ENCODE results near the gene RWDD1.
"Not testable (repeated sequence)": the region's sequence is repeated elsewhere in the genome, so short reads cannot be mapped to it uniquely, and the experiment has no call there.

The RWDD1 gene

DNA sequence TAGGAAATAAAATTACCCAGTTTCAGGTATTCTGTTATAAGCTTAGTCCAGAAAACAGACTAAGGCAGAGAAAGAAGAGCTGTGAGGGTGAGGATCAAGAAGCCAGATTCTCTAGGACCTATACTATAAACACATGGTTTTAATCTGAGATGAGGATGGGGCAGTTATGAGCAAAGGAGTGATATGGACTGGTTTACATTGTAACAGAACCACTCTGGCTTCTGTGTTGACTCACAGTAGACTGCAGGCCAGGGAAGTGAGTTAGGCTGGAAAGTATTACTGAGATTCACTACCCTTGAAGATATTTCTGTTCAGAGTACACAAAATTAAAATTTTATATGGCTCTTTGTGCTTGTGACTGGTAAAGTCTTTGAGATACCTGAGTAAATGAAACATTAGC lies 3.2 kb upstream of the RWDD1 start:
- TF ChIP-seq POLR2A (IDR thresholded peaks at IDR 0.05; ENCODE audit: low read depth, low read length) = no peak
- no peak for FAIRE-seq

DNA sequence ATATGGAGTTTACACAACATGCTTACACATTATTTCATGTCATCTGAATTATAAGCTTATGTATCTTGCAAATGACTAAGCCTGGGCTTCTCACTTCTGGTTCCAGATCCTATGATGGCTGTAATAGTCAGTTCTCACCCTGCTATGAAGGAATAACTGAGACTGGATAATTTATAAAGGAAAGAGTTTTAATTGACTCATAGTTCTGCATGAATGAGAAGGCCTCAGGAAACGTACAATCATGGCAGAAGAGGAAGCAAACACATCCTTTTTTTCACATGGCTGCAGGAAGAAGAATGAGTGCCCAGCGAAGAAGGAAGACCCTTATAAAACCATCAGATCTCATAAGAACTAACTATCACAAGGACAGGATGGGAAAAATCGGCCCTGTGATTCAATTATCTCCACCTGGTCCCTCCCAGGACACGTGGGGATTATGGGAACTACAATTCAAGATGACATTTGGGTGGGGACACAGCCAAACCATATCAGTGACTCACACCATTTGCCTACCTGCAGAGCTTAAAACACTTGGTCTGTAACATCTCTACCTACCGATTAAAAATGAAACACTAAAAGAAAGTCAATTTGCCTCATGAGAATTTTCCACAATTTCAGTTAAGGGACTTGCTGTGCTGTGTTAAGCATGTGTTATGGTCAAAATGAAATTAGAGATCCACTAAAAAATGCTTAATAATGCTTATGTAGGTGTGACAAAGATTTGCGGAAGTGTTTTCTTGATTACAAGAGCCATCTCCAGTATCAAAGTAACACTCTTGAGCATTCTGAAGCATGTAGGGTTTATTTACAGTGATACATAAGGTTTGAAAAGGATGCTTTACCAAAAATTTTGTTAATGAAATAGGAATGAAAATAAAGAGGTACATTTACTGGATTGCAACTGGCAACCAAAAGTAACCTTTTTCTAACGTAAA lies 2.2 kb upstream of the RWDD1 start:
- DNase-seq (ENCODE audit: insufficient read length, low spot score) (no peak), FAIRE-seq (no peak)
- no peak for TF ChIP-seq POLR2A (IDR thresholded peaks at IDR 0.05; ENCODE audit: low read depth, low read length)

More for the DNA sequence above, 3.2 kb upstream of the RWDD1 start:
- no peak for DNase-seq (ENCODE audit: insufficient read length, low spot score)

DNA sequence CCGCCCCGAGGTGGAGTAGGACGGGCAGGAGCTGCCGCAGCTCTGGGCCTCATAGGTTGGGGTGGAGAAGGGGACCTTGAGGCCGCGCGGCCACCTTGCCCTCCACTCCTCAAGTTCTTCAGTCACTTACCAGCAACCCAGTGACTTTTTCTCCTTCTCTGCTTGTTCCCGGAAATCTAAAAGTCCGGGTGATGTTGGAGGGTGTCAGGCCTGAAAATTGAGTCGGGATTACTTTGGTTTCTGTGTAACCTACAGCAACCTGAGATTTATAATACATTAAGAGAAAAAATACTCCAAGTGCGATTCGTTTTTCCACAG lies 338 bp downstream of the RWDD1 start:
- no peak for FAIRE-seq
- no peak for TF ChIP-seq POLR2A (IDR thresholded peaks at IDR 0.05; ENCODE audit: low read depth, low read length)
- no peak for DNase-seq (ENCODE audit: insufficient read length, low spot score)

DNA sequence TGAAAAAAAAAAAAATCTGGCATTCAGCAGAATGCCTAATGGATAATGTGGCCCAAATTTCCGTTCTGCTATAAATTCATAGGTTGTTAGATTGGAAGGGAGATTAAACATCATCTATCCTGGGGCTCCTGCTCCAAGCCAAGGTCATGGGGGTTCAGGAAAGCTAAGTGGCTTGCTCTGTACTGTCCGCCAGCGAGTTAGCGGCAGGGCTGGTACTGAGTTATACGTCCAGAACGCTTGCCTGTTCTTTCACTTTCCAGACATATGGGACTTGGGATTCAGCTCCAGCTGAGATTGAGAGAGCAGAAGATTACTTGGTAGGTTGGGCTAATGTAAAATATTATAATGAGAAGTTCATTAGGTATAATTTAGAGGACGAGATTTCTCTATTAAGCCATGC lies 858 bp downstream of the RWDD1 start:
- no peak for TF ChIP-seq POLR2A (IDR thresholded peaks at IDR 0.05; ENCODE audit: low read depth, low read length)
- DNase-seq (ENCODE audit: insufficient read length, low spot score) (no peak), FAIRE-seq (no peak)

DNA sequence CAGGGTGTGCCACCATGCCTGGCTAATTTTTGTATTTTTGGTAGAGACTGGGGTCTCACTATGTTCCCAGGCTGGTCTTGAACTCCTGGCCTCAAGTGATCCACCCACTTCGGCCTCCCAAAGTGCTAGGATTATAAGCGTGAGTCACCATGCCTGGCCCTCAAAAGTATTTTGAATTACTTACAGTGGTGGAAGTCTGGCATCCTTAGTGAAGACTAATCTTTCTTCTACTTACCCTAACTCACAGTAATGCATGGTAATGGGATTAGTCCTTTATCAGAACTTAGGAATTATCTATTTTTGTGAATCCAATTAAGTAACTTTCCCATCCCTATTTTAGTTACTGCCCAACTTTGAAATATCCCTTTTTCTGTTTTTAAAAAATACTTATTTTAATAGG lies 3.9 kb downstream of the RWDD1 start:
- FAIRE-seq (no peak), DNase-seq (ENCODE audit: insufficient read length, low spot score) (no peak)
- no peak for TF ChIP-seq POLR2A (IDR thresholded peaks at IDR 0.05; ENCODE audit: low read depth, low read length)

DNA sequence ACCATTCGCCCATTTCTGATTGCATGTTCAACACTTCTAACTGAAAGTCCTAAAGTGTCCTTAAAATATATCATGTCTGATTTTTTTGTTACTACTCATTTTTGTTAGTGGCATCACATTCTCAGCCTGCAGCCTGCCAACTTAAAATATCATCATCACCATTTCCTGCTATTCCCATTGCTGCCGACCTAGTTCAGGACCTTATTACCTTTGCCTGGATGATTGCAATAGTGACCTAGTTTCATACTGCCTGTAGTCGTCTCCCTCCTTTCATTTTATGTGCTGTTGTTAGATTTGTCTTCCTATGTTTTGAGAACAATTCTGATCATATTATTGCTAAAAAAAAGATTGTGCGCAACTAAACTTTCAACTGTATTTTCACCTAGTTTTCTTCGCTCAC lies 6.2 kb downstream of the RWDD1 start:
- no peak for TF ChIP-seq POLR2A (IDR thresholded peaks at IDR 0.05; ENCODE audit: low read depth, low read length)
- DNase-seq (ENCODE audit: insufficient read length, low spot score) (no peak), FAIRE-seq (no peak)

DNA sequence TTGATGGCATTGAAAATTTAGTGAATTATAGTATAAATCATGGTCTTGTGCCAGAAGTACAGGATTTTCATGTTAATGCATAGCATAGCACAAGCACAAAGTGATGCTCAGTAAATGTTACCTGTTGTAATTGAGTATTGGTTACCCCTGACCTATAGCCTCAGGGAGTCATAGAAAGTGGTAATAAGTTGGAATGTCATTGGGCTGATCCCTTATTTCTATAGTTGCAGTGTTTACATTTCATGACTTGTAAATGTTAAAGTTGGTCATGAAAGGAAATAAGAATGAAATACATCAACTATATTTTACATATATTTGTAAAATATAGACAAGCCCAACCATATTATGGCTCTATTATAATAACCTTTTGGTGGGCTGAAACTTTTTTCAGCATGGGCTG lies 7.0 kb downstream of the RWDD1 start:
- no peak for TF ChIP-seq POLR2A (IDR thresholded peaks at IDR 0.05; ENCODE audit: low read depth, low read length)
- no peak for FAIRE-seq

DNA sequence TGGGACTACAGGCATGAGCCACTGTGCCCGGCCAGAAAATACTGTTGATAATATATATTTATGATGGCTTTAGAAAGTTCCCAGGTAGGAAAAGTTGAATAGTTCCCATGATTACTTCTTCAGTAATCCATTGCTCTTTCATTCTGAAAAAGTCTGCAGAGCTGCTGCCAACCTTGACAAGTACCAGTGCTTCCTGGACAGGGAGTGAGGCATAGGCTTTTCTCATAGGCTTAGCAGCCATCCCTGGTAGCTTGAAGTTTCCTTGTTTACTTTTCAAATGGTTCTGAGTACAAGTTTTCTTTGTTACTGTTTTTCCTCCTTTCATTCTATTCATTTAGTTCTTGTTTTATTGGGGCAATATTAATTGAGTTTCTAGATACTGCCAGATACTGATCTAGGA lies 7.8 kb downstream of the RWDD1 start:
- DNase-seq (ENCODE audit: insufficient read length, low spot score) = no peak
- no peak for TF ChIP-seq POLR2A (IDR thresholded peaks at IDR 0.05; ENCODE audit: low read depth, low read length)
- no peak for FAIRE-seq

More for the DNA sequence above, 7.0 kb downstream of the RWDD1 start:
- no peak for DNase-seq (ENCODE audit: insufficient read length, low spot score)

DNA sequence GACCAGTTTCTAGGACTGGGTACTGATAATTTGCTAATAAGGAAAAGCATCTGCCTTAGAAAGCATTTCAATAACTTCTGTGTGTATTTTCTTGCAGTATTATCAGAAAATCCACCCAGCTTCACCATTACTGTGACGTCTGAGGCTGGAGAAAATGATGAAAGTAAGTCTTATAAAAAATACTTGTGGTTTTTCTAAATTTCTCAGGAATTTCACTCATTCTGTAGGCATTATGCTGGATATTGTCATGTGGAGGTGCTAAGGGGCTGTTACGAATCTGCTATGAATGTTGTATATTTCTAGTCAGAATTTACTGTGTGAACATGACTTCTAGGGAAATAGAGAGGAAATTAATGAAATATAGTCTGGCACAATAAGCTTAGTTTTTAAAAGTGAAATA lies 8.9 kb downstream of the RWDD1 start:
- TF ChIP-seq POLR2A (IDR thresholded peaks at IDR 0.05; ENCODE audit: low read depth, low read length) = no peak
- DNase-seq (ENCODE audit: insufficient read length, low spot score) (no peak), FAIRE-seq (no peak)

DNA sequence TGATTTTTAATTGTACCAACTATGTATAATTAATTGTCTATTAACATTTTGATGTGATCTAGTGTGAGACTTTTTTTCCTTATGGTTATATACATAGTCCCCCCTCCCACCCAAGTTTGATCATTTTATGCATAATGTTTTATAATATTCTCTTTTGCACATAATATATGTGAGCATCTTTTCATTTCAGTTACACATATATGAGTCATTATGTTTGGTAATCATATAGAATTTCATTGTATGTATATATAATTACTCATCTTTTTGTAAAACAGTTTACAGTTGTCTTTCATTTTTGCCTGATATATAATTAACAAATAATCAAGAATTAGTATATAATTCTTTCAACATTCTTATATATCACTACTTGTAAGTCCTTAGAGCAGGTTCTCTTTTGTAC lies 15.0 kb downstream of the RWDD1 start:
- TF ChIP-seq POLR2A (IDR thresholded peaks at IDR 0.05; ENCODE audit: low read depth, low read length) = no peak
- DNase-seq (ENCODE audit: insufficient read length, low spot score) (no peak), FAIRE-seq (no peak)

DNA sequence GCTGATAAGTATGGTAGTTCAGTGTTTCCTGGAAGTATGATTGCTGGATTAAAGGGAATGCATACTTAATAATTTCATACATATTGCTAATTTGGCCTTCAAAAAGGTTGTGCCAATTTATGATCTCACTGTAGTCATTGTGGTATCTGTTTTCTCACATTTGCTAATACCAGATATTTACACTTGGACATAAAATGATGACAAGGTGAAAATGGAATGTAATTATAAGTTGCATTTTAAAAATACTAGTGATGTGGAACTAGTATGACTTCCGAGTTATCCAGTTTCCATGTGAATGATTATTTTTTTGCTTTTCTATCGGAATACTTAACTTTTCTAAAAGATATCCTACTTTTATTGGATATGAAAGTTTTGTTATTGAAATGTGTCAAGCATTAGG lies 15.4 kb downstream of the RWDD1 start:
- no peak for FAIRE-seq

DNA sequence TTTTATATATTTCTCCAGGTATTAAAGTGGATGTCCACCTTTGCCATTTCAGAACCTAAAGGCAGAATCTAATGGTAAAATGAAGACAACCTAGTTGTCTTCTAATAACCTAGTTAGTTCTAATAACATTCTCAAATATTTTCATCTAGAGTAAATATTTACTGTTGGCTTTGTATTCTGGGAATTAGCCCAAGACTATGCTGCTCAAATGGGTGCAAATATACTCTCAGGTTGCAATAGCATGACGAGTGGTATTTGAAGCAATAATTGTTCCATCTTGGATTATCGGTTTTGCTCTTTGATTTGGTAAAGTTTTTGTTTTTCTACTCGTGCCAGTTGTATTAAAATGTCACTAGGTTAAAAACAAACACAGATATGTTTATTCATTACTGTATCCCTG lies 23.9 kb downstream of the RWDD1 start:
- no peak for FAIRE-seq
- DNase-seq (ENCODE audit: insufficient read length, low spot score) = no peak
- no peak for TF ChIP-seq POLR2A (IDR thresholded peaks at IDR 0.05; ENCODE audit: low read depth, low read length)

More for the DNA sequence above, 15.4 kb downstream of the RWDD1 start:
- TF ChIP-seq POLR2A (IDR thresholded peaks at IDR 0.05; ENCODE audit: low read depth, low read length) = no peak
- DNase-seq (ENCODE audit: insufficient read length, low spot score) = no peak

DNA sequence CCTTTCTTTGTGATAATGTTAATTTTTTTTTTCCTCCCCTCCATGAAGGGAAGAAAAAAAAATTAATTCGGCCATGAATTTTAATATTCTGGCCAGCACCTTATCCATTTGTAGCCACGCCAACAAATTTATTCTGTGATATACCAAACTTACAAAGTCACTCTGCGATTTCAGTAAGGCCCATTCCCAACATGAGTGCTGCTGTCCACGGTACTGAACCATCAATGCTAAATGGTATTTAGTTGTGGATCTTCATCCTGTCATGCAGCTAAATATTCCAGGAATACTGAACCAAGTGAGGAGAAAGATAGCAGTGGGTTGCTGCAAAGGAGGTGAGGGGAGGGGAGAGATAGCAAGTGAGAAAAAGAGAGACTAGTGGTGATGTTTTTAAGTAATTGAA lies 25.5 kb downstream of the RWDD1 start:
- no peak for DNase-seq (ENCODE audit: insufficient read length, low spot score)
- FAIRE-seq = no peak
- no peak for TF ChIP-seq POLR2A (IDR thresholded peaks at IDR 0.05; ENCODE audit: low read depth, low read length)

DNA sequence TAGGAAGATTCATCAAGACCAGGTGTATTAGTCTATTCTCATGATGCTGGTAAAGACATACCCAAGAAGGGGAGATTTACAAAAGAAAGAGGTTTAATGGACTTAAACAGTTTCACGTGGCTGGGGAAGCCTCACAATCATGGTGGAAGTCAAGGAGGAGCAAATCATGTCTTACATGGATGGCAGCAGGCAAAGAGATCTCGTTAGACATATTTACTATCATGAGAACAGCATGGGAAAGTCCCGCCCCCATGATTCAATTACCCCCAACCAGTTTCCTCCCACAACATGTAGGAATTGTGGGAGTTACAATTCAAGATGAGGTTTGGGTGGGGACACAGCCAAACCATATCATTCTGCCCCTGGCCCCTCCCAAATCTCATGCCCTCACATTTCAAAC lies 32.6 kb downstream of the RWDD1 start:
- not testable (repeated sequence) for FAIRE-seq; DNase-seq (ENCODE audit: insufficient read length, low spot score)

DNA sequence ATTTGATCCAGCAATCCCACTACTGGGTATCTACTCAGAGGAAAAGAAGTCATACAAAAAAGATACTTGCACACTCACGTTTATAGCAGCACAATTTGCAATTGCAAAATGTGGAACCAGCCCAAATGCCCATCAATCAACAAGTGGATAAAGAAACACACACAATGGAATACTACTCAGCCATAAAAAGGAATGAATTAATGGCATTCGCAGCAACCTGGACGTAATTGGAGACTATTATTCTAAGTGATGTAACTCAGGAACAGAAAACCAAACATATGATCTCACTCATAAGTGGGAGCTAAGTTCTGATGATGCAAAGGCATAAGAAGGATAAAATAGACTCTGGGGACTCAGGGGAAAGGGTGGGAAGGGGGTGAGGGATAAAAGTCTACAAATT lies 33.6 kb downstream of the RWDD1 start:
- not testable (repeated sequence) for DNase-seq (ENCODE audit: insufficient read length, low spot score); FAIRE-seq

DNA sequence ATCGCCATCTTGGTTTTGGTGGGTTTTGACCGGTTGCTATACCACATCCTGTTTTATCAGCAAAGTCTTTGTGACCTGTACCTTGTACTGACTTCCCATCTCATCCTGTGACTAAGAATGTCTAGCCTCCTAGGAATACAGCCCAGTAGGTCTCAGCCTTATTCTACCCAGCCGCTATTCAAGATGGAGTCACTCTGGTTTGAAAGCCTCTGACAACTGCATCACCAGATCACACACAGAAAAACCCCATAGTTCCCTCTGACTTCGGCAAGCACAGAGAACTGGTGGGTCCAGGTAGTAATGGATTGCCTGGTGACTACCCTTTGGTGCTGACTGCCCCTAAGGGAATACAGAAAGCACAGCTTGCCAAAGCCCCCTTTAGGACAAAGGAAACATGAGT lies 34.6 kb downstream of the RWDD1 start:
- no peak for FAIRE-seq
- no peak for TF ChIP-seq POLR2A (IDR thresholded peaks at IDR 0.05; ENCODE audit: low read depth, low read length)

More for the DNA sequence above, 34.6 kb downstream of the RWDD1 start:
- DNase-seq (ENCODE audit: insufficient read length, low spot score) = no peak
